Activated T-helper 1 cell treated with anti-CD3 and anti-CD28 coated beads, Interleukin-2, amount 50 U/mL, for 16 hours (primary cell): ENCODE measurements around the gene HTR3C.
"Not testable (repeated sequence)": the region's sequence is repeated elsewhere in the genome, so short reads cannot be mapped to it uniquely, and the experiment has no call there.

Source experiments
- DNase-seq, 2 donors: peaks; one replicate each; pipeline ENCODE4 v3.0.0-alpha.2; 2020; ENCODE audit warnings: low read depth in 1 of 2, low spot score in 1 of 2

HTR3C gene

GRCh38 chr3:184030536-184030935 is 22.3 kb upstream of the HTR3C start:
- no peak for DNase-seq

DNA sequence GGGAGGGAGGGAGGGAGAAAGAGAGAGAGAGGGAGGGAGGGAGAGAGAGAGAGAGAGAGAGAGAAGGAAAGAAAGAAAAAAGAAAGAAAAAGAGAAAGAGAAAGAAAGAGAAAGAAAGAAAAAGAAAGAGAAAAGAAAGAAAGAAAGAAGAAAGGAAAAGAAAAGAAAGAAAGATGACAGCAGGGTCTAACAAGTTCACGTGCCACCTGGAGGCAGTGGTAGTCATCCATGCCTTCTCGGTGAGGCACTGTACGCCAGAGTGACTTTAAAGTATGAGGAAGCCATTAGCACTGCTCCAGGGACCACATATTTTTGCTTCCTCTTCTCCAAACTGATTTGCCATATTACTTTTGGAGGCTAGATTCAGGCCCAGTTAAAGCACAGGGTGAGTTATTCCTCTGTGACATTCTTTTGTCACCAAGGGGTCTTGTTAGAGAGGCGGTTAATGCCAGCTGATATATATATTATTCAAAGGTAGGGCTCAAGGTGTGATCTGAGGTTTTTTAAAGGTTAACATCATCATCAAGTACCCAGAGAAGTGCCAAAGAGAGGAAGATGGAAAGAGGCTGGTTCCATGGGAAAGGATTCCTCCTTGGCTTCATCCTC is 21.6 kb upstream of the HTR3C start, which contains the start of gene HTR3D:
Gene HTR3D, plus strand, starts transcription at position 556 of the 606 bp plus-strand sequence. Its CDS starts 0 bp downstream, at position 556.
- no peak for DNase-seq

DNA sequence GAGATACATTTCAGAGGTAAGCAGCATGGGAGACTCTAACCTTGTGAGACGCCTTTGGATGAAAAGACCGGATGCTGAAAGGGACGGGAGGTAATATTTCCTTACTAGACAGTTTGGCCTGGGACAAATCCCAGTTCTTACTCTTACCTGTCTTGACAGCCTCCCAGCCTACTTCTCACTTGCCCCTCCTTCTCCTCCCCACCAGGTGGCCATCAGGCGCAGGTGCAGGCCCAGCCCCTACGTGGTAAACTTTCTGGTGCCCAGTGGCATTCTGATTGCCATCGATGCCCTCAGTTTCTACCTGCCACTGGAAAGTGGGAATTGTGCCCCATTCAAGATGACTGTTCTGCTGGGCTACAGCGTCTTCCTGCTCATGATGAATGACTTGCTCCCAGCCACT is 15.0 kb upstream of the HTR3C start:
- DNase-seq: no peak

- not testable (repeated sequence) for DNase-seq
Measured at GRCh38 chr3:184038307-184038706, 14.5 kb upstream of the HTR3C start.

DNA sequence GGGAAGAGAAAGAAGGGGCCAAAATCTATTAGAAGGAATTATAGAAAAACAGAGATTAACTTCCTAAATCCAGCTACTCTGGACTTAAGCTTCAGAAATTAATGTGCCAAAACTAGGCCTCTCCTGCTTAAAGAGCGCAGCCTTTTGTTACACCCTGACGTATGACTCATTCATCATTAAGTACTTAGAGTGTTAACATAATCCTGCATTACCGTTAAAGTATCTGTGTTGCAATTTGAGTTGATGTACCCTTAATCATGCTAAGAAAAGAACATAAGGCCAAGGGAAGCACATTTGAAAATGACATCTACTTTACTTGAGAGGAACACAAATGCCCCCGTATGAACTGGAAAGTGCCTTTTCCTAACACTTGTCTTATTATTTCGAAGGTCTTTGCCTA is 13.4 kb upstream of the HTR3C start:
- no peak for DNase-seq

DNA sequence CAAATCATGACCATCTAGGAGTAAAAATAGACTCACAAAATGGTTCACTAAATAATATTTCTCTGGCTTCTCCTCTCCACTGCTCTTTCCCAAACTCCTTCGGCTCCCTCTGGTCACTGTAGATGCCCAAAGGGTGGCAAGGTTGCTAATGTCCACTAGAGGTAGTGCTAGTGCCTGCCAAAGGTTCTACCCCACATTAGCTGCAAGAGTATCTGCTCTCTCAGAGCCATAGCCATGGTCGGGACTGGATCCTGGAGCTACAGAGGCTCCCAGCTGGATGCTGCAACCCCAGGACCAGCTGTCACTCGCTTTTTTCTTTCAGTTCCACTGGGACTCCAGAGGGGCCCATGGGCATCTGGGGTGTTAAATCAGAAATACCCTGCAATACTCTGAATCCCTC is 12.8 kb upstream of the HTR3C start:
- no peak for DNase-seq

DNA sequence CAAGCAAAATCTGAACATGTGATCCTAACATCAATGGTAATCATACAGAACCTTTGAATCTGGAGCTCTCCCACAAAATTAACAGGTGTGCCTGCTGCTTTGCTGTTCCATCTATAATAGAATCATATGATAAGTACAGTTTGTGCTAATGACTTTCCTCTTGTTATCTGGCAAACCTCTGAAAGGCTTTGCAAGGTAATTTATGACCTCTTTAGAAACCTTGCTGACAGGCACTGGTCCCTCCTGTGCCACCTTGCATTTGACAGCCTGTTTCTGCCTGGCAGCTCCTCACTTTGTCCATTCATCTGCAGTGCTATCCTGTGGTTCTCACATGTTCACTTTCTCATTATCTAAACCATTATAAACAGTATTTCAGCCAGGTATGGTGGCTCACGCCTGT is 10.2 kb upstream of the HTR3C start:
- DNase-seq: no peak

DNA sequence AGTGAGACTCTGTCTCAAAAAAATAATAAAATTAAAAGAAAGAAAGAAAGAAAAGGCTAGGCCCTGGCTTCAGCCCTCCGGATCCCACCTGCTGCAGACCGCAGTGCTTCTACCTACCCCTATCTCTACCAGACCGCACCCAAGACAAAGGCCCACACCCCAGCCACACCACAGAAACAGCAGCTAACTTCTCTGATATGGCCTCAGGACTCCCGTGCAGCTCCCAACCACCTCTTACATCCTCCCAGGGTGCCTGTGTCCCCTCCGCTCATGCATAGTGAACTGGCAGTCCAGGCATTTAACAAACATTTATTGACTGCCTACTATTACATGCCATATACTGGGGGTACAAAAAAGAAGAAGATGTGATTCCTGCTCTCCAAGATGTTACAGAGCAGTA is 6.9 kb upstream of the HTR3C start:
- DNase-seq: no peak

DNA sequence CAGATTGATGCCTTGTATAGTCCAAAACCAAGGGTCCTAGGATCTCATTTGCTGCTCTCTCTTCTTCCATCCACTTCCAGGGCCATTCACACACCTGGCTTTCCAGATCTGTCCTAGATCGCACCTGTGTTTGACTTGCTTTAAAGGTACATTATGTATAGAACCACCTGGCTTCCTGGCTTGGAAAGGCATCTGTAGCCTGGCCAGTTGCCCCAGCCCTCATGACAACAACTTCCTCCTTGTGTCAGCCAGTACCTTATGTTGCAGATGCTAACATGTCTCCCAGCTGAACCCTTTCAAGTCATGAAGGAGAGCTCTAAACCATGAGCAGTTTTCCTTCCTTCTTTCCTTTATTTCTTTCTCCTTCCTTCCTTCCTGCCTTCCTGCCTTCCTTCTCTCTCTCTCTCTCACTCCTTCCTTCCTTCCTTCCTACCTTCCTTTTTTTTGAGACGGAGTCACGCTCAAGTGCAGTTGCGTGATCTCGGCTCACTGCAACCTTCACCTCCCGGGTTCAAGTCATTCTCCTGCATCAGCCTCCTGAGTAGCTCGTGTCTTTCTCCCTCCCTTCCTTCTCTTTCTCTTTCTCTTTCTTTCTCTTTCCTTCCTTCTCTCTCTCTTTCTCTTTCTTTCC is 2.5 kb upstream of the HTR3C start:
- DNase-seq: no peak

DNA sequence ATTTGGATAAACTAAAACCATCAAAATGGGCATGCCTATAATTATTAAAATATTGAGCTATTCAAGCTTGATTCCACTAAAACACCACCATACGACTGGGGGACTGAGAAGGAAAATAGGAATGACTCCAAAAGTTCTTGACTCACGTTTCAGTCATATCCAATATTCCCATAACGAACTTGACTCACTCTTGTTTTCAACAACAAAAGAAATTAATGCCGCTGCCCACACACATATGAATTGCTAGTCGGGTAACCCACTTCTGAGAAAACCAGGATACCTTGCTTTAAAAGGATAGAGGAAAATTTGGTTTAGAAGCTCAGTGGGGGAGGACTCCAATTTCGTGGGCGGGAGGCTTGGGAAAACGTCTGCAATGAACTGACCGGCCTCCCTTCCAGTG is 5.2 kb downstream of the HTR3C start:
- no peak for DNase-seq

DNA sequence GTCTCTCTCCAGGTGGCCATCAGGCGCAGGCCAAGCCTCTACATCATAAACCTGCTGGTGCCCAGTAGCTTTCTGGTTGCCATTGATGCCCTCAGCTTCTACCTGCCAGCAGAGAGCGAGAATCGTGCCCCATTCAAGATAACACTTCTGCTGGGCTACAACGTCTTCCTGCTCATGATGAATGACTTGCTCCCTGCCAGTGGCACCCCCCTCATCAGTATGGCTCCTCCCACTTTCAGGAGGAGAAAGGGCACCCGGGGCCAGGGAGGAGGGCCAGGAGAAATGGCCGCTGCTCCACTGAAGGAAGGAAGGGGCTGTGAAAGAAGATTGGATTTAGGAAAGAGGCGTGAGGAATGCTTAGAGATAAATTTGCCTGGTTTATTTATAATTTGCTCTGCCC is 6.6 kb downstream of the HTR3C start:
- DNase-seq: no peak

GRCh38 chr3:184062637-184063036 is 9.8 kb downstream of the HTR3C start:
- DNase-seq: no peak

DNA sequence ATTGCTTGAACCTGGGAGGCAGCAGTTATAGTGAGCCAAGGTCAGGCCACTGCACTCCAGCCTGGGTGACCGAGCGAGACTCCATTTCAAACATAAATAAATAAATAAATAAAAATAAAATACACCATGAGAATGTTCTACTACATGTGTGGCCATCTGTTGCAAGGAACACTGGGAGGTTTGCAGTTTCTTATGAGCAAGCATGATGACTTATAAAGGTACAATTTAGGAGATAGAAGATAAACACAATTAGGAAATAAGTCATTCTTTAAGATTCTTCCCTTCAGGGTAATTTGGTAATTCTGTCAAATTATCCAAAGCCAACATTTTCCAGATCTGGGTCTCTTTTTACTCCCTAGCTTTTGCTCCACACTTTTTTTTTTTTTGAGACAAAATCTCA is 13.4 kb downstream of the HTR3C start:
- no peak for DNase-seq

DNA sequence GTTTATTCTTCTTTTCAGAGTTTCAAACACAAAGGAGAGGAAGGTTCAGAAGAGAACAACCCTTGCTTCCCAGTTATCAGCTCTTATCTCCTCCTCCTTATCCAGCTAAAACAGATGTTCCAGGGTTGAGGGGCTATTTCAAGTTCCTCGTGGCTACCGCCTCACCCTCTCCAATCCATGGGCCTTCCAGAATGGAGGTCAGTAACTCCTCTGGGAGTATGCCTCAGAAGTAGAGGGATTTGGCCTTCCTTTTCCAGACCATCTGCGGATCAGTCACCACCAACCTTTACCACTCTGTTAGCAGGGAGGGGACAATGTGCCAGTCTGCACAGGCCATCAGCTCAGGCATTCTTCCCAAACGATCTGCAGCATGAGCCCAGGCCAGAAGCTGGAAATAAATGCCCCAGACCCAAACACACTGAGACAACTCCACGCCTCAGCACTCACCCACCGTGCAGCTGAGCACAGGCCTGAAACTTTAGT is 14.8 kb downstream of the HTR3C start:
- no peak for DNase-seq

- no peak for DNase-seq
Measured at GRCh38 chr3:184068344-184068743, 15.5 kb downstream of the HTR3C start.

DNA sequence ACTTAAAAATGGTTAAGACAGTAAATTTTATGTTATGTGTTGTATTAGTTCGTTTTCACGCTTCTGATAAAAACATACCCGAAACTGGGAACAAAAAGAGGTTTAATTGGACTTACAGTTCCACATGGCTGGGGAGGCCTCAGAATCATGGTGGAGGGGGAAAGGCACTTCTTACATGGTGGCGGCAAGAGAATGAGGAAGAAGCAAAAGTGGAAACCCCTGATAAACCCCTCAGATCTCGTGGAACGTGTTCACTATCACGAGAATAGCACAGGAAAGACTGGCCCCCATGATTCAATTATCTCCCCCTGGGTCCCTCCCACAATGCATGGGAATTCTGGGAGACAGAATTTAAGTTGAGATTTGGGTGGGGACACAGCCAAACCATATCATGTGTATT is 18.3 kb downstream of the HTR3C start:
- not testable (repeated sequence) for DNase-seq

GRCh38 chr3:184073621-184074020 is 20.8 kb downstream of the HTR3C start:
- no peak for DNase-seq

GRCh38 chr3:184075901-184076300 is 23.1 kb downstream of the HTR3C start:
- no peak for DNase-seq

DNA sequence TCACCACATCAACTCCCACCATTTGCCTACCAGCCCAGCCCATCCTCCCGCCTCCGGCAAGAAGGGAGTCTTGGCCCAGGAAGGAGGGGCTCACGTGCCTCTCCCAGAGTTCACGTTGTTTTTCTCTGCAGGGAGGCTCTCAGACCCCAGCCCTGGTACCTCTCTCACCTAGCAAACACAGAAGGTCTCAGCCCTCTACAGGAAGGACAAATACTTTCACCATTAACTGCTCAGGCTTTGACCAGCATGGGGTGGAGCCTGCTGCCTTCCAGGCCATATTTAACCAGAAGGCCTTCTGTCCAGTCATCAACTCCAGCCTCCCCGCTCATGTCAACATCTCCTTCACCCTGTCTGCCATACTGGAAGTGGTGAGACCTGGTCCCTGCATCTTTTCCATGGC is 25.0 kb downstream of the HTR3C start:
- no peak for DNase-seq

DNA sequence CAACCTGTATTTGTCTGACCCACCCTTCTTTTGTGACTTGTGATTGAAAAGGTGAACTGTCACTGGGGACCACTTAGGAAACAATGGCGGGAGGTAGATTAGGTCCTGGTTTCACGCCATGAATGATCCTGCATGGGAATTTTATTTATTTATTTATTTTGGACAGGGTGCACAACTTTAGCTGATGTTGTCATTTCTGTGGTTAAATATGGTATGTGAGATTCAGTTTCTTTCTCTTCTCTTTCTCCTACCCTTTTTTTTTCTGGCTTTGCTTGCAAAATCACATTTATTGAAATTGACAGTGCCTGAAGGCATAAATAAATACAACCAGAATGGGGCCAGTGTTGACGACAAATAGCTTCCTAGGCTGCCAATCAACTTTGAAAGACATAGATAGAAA is 26.0 kb downstream of the HTR3C start:
- no peak for DNase-seq

DNA sequence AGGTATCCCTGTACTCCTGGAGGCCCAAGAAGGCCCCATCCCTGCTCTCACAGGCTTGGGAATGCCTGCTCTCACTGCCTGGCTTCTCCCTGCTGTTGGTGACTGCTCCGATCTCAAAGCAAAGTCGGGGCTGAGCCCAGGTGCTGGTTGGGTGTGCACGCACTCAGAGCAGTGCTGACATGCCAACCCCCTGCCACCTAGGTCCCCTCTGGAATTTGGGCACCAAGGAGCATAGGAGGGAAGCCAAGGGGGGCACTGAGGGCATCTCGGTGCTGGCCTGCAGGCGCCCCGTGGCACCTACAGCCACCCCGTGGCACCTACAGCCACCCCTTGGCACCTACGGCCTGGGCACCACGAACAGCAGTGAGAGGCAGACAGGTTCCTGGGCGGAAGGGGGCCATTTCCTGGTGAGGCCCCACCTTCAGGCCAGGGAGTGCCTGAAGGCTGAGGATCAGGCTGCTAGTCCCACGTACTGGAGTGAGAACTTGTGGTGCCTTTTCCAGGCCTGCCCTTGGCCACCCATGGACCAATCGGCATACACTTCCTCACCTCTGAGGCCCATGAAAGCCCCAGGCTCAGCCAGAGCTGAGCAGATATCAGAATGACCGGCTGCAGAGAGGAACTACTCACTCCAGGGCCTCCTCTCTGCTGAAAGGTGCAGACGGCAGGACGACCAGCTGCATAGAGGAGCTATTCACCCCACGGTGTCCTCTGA is 28.4 kb downstream of the HTR3C start:
- DNase-seq: no peak

DNA sequence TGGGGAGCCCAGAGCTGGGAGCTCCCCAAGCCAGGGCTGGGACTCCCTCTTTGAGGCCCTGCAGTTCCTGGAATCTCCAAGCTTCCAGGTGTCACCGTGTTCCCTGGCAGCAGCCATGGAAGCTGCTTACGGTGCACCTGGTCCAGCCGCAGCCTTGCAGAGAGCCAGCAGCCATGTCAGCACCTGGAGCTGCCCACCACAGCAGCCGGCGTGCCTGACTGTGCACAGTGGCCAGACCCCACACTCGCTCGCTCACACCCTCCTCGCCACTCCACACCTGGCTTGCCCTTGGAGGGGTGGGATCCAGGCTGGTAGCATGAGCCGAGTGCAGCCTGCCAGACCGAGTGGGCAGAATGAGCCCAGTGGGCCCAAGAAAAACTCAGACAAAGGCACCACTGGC is 29.2 kb downstream of the HTR3C start:
- DNase-seq: no peak
